ENCODE results near the gene GPX5.
"Not testable (repeated sequence)": the region's sequence is repeated elsewhere in the genome, so short reads cannot be mapped to it uniquely, and the experiment has no call there.

The GPX5 gene

GRCh38 chr6:28515676-28516075 lies 10.0 kb upstream of the GPX5 start, which contains the start of gene GPX6:
Gene GPX6, minus strand, starts transcription at chr6:28515793. Its CDS starts 50 bp downstream, at chr6:28515743.
- DNase-seq: no peak

DNA sequence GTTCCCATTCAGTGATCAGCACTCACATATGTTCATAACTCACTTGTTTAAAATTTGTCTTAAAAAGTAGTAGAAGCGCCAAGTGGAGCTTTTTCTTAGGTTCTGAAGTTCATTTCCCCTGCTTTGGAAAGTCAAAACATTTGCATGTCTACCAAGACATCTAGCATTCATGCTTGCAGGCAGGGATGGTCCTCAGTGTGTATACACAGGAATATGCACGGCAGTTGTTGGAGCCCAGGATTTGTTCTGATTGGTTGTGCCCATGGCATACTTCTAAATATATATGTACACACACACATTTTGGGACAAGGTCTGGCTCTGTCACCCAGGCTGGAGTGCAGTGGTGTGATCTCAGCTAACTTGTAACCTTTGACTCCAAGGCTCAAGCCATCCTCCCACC lies 7.7 kb upstream of the GPX5 start:
- DNase-seq: no peak

DNA sequence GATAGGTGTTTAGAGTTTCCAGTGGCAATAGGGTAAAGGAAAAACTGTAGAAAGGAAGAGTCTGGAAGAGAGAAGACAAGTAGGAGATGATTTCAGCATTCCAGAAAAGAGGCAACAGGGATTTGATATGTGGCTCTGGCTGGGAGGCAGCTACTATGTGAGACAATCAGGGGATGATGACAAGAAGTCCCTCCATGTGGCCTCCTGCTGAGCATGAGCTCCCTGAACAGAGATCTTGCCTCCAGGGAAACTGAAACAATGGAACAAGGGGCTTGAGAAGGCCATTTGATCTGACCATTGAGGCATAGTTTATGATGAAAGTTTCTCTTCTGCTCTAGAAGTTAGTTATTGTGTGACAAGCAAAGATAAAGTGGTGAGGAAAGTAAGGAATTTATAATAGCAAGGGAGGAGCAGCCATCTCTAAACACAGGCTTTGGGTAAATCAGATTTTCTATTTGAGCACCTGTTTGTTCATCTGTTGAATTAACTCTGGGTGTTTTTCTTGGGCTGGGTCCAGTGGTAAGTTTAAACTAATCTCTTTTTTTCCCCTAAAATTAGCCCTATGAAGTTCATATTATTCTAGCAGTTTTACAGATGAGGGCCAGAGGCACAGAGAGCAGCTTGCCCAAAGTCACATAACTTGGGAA lies 3.0 kb upstream of the GPX5 start:
- no peak for DNase-seq

GRCh38 chr6:28523241-28523622 lies 2.4 kb upstream of the GPX5 start:
- DNase-seq: no peak

DNA sequence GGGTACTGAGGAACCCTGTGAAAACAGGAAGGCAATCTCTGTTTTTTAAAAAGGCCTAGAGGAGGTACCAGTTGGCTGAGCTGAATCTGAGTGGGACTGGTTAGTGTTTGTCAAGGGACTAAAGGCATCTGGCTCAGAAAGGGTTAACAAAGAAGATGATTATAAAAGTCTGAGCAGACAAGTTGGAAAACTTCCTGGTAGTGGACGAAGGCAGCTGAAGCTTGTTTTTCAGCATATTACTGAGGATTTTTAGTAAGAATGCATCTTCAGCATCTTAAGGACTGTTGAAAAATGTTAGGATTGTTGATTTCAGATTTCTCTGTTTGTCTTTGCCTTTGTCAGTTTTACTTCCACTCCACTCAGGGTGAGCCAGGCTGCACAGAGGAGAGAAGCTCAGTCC lies 5.1 kb downstream of the GPX5 start:
- DNase-seq: no peak

GRCh38 chr6:28531479-28532128 lies 5.9 kb downstream of the GPX5 start:
- no peak for DNase-seq

GRCh38 chr6:28534306-28534705 lies 8.6 kb downstream of the GPX5 start:
- no peak for DNase-seq

GRCh38 chr6:28534875-28535274 lies 9.2 kb downstream of the GPX5 start:
- DNase-seq: no peak

DNA sequence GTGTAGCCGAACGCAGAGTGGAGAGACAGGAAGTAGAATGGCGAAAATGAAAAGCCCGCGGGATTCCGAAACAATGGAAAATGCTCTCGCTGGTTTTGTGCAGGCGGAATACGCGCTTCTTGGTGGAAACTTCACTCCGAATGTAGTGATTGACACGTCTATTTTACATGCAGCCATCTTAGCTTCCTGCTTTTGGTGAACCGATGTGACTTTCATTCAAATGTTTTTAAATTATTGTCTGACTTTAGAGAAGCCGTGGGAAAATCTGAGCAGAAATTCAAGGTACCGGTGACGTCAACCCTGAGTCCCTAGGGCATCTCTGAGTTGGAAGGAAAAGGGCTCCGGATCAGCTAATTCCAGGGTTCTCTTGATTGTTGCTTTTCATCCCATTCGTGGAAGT lies 11.4 kb downstream of the GPX5 start:
- DNase-seq: peak; percentile 17

DNA sequence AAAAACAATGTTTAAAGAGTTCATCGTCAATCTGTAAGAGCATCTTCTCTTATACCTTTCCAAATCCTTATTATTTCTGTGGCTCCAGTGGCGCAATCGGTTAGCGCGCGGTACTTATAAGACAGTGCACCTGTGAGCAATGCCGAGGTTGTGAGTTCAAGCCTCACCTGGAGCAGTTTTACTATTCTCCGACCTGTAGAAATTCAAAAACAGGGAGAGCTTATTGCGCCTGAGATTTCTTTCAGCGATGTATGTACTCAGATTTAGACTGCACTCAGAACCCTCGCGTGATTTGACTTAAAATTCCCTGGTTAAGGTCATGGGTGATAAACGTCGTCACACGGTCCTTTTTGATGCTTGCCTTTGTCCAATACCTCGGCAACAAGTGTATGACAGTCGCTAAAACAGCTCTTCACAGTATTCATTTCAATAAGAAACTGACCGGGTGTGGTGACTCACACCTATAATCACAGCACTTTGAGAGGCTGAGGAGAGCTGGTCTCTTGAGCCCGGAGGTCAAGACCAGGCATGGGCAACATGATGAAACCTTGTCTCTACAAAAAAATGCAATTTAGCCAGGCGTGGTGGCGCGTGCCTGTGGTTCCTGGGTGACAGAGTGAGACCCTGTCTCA lies 11.9 kb downstream of the GPX5 start:
- peak; percentile 23 for DNase-seq

- no peak for DNase-seq
Observed at GRCh38 chr6:28541996-28542395, 16.3 kb downstream of the GPX5 start.

DNA sequence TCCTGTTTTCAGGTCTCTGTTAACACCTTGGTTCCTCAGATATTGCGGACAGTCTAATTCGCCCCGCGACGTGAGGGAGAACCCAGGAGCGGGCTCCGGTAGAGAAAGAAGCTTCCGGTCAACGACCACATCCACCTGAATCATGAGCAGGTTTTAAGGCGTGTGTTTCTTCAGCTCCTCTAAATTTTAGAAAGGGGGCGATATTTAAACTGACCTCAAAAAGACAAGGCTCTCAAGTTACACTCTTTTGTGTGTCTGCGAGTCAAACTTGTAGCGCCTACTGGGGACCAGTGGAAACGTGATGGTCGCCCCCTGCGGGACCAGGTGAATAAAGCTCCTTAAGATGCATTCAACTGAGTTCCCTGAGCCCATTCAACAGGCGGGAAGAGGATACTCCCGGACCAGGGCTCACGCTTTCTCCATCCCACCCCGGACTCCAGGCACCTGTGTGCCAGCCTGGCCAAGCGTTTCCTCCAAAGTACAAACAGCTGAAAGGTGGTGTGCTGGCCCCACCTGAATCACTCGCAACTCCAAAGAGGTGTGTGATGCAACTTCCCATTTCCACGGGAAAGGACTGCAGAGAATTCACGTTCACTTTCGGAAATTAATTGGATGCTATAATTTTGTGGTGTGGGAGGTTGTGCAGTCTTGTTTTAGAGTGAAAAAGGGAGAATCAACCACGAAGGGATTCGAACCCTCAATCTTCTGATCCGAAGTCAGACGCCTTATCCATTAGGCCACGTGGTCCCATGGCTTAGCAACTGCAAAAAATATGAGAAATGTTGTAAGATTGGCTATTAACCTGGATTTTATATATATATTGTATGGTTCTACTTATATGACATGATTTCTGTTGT lies 17.0 kb downstream of the GPX5 start:
- peak; percentile 87 for DNase-seq

- DNase-seq: no peak
Observed at GRCh38 chr6:28543651-28544610, 18.2 kb downstream of the GPX5 start.

DNA sequence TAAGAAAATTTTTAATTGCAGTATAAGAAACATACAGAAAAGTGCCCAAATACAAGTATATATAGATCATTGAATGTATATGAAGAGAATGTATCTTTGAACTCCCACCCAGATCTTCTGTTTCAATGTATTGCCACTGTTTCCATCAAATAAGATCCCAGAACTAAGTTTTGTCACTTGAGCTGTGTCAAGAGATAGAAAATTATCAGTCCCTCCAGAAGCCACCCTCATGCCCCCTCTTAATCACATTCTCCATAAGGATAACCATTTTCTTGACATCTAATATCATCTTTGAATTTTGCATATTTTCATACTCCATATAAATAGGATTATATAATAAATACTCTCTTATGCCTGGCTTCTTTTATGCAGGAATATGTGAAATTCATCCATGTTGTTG lies 20.3 kb downstream of the GPX5 start:
- DNase-seq: no peak

- not testable (repeated sequence) for DNase-seq
Observed at GRCh38 chr6:28547003-28547402, 21.3 kb downstream of the GPX5 start.

DNA sequence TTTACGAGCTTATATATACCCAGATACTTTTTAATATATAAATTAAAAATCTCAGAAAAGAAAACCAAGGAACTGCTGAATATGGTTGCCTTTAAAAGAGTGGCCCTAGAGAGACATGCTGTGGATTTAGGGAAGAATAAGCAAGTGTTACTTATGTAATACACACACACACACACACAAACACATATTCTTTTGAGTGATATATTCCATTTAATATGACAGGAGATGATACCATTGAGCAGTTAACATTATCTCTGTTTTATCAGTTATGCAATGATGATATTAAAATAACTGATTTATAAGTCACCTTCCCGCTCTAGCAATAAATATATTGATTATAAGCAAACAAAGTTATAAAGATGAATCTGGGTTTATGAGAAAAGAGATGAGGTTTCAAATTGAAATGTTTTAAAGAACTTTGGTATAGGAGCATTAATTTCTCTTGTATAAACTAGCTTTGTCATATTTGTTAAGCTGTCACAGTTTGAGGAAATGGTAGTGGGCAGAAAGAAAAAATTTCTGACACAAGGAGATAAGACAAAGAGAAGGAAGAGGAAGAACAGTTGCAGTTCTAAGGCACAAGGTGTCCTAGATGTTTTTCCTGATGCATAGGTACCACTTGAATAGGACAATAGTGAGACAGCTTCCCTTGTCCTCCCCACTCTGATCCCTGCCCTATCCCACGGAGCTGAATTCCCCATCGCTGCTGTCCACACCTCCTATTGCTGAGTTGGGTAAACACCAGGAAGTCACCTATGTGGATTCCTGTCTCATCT lies 26.4 kb downstream of the GPX5 start:
- DNase-seq: no peak

DNA sequence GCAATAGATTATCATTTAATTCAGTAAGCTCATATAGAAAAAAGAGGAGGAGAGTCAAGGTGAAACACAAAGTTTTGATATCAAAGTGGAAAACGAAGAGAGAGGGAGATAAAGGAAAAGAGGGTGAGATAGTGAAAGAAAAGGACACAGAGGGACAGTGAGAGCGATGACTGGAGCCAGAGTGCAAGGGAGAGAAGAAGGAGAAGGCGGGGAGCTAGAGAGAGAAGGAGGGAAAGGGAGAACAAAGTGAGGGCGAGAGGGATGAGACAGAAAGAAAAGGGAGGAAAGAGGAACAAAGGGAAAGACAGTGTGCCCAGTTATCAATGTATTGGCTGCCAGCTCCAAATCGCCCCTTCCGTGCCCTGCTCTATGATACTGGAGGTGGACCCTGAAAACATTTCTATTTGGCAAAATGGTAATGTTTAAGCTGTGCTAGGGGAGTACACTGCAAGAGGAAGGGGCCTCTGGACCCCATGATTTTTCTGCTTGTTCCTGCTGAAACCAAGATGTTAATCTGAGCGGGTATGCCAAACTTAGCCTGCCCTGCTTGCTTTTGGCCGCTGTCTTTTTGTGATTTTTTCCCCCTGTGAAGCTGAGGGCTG lies 27.8 kb downstream of the GPX5 start:
- no peak for DNase-seq

GRCh38 chr6:28553986-28554881 lies 28.6 kb downstream of the GPX5 start:
- DNase-seq: no peak

- no peak for DNase-seq
Observed at GRCh38 chr6:28555136-28555535, 29.5 kb downstream of the GPX5 start.

GRCh38 chr6:28558629-28559028 lies 32.9 kb downstream of the GPX5 start:
- DNase-seq: no peak
